Brain microvascular endothelial cell (primary cell): ENCODE measurements around the gene FSTL4.

Source experiments
- DNase-seq: peaks from one replicate; pipeline ENCODE4 v3.0.0-alpha.2; 2020
- H3K27ac ChIP-seq: fragments of 250-450 bp; sonication (Bioruptor Pico); 2 replicates; pipeline ENCODE4 v1.5.1; 2020; ENCODE audit warnings: mild to moderate bottlenecking, moderate library complexity
- H3K27me3 ChIP-seq: fragments of 250-450 bp; sonication (Bioruptor Pico); replicated peaks from 2 replicates; pipeline ENCODE4 v1.5.1; 2020; ENCODE audit warnings: mild to moderate bottlenecking
- H3K36me3 ChIP-seq: fragments of 250-450 bp; sonication (Bioruptor Pico); replicated peaks from 2 replicates; pipeline ENCODE4 v1.5.1; 2020; ENCODE audit warnings: mild to moderate bottlenecking
- H3K4me3 ChIP-seq: 2 replicates; pipeline ENCODE4 v1.5.1; 2011; ENCODE audit warnings: low read depth, mild to moderate bottlenecking, control low read depth, low read length, moderate library complexity
- in situ Hi-C: cut with HindIII; loops from 2 replicates; pipeline ENCODE4 v1.10.0; 2017; ENCODE audit warnings: low sequenced_read_pairs, low pct_ligation_motif_present
- TF ChIP-seq, protein P1 (sequence below): IDR thresholded peaks from 2 replicates; pipeline ENCODE4 v1.5.1; 2011; ENCODE audit warnings: low read depth, mild to moderate bottlenecking, moderate library complexity, low read length, control low read depth, inconsistent platforms; ENCODE audit errors: missing control alignments

Gene FSTL4

DNA sequence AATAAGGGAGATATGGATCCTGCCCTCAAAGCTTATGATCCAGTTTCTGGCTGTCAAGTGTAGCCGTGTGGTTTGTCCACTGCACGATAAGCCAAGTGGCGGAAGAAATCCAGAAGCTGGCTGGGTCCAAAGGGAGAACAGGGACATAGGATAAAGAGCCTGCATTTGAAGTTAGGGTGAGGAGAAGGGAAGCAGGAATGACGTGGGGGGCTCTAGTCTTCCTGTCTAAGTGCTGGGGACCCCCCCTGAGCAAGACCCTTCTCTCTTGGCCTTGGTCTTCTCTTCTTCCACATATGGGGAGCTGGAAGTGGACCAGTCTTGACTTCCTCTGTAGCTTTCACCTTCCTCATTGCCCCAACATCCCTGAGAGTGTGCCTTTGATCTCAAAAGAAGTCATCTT is 186.6 kb downstream of the FSTL4 start:
- TF ChIP-seq, protein P1, sequence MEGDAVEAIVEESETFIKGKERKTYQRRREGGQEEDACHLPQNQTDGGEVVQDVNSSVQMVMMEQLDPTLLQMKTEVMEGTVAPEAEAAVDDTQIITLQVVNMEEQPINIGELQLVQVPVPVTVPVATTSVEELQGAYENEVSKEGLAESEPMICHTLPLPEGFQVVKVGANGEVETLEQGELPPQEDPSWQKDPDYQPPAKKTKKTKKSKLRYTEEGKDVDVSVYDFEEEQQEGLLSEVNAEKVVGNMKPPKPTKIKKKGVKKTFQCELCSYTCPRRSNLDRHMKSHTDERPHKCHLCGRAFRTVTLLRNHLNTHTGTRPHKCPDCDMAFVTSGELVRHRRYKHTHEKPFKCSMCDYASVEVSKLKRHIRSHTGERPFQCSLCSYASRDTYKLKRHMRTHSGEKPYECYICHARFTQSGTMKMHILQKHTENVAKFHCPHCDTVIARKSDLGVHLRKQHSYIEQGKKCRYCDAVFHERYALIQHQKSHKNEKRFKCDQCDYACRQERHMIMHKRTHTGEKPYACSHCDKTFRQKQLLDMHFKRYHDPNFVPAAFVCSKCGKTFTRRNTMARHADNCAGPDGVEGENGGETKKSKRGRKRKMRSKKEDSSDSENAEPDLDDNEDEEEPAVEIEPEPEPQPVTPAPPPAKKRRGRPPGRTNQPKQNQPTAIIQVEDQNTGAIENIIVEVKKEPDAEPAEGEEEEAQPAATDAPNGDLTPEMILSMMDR = no peak
- H3K27me3 ChIP-seq = peaks cover 1% of the 10 kb centered on the region
- no peak overlapping the region for H3K4me3 ChIP-seq
- no peak for DNase-seq
- H3K36me3 ChIP-seq = no peaks in the 10 kb centered on the region
- no peak overlapping the region for H3K27ac ChIP-seq
- in situ Hi-C loops = no loop called here

GRCh38 chr5:133425222-133425621 is 187.1 kb downstream of the FSTL4 start:
- TF ChIP-seq, protein P1 = no peak
- peaks cover 1% of the 10 kb centered on the region for H3K27me3 ChIP-seq
- in situ Hi-C loops = no loop called here

GRCh38 chr5:133423618-133424282 is 188.6 kb downstream of the FSTL4 start:
- in situ Hi-C loops = no loop called here
- Histone ChIP-seq H3K36me3 (no peaks in the 10 kb centered on the region), H3K27me3 (peaks cover 1% of the 10 kb centered on the region), H3K4me3 (no peak overlapping the region), H3K27ac (no peak overlapping the region)
- TF ChIP-seq, protein P1 = peak; percentile 93
- peak; percentile 31 for DNase-seq

More at GRCh38 chr5:133425222-133425621, 187.1 kb downstream of the FSTL4 start:
- Histone ChIP-seq H3K4me3 (no peak overlapping the region), H3K36me3 (no peaks in the 10 kb centered on the region), H3K27ac (no peak overlapping the region)
- no peak for DNase-seq

DNA sequence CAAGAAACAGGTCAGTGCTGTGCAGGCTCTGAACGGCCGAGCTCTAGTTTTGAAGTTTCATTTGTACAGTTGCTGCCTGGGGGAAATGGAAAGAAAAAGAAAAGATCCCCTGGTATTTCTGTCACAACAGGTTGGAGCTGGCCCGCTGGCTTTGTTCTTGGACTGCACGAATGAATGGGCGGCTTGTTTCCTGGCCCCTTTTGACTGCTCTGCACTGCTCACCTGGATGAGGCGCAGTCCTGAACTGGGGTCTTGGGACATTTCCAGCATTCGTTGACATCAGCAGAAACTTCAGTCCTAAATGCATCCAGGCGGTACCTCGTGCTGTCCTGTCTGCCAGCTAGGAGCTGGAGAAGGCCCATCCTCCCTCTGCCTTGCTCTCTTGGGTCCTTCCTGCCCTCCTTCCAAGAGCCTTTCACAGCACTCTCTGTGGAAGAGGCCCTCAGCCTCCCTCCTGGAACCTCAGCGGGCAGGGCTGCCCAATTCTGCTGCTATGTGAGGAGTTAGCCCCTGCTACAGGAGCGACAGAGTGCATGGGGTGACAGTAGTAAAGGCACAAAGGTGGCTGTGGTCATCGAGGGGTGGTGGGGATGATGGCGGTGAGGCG is 189.2 kb downstream of the FSTL4 start:
- H3K36me3 ChIP-seq = no peaks in the 10 kb centered on the region
- in situ Hi-C loops = no loop called here
- no peak overlapping the region for H3K27ac ChIP-seq
- H3K27me3 ChIP-seq = no peaks in the 10 kb centered on the region
- no peak overlapping the region for H3K4me3 ChIP-seq
- DNase-seq = no peak
- TF ChIP-seq, protein P1 = no peak

DNA sequence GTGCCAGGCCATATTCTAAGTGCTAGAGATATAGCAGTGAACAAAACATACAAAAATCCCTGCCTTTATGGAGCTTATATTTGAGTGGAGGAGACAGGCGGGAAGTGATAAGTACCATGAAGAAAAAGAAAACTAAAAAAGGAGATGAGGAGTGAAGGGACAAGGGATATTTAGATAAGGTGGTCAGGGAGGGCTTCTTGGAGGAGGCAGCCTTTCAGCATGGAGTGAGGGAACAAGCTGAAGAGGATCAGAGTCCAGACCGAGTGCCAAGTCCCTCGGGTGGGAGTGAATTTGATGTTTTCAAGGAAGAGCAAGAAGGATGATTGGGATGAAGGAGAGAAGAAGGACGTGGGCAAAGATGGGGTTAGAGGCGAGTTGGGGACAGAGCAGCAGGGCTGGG is 190.5 kb downstream of the FSTL4 start:
- in situ Hi-C loops = no loop called here
- TF ChIP-seq, protein P1 = no peak
- Histone ChIP-seq H3K27ac (no peak overlapping the region), H3K36me3 (no peaks in the 10 kb centered on the region), H3K4me3 (no peak overlapping the region), H3K27me3 (no peaks in the 10 kb centered on the region)
- DNase-seq = no peak

DNA sequence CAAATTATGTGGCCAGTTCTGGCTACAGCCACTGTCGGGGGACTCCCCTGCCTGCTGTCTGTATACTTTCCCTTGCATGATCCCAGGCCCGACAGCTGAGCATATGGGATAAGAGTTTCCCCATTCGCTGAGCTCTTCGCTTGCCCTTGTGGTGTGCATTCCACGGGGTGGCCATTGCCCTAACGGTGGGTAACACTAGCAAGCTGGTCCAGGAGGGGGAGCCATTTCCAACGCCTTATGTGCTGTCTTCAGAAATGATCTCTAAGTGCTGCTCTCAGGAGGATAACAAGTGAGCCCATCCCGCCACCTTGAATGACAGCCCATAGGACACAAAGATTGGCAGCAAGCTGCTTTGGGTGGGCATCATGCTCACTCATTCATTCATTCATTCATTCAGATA is 190.9 kb downstream of the FSTL4 start:
- Histone ChIP-seq H3K4me3 (no peak overlapping the region), H3K27ac (no peak overlapping the region), H3K27me3 (no peaks in the 10 kb centered on the region), H3K36me3 (no peaks in the 10 kb centered on the region)
- TF ChIP-seq, protein P1 = peak; percentile 40
- in situ Hi-C loops = no loop called here
- DNase-seq = peak; percentile 25
